ENCODE measurements around the gene PRKCE.

DNA sequence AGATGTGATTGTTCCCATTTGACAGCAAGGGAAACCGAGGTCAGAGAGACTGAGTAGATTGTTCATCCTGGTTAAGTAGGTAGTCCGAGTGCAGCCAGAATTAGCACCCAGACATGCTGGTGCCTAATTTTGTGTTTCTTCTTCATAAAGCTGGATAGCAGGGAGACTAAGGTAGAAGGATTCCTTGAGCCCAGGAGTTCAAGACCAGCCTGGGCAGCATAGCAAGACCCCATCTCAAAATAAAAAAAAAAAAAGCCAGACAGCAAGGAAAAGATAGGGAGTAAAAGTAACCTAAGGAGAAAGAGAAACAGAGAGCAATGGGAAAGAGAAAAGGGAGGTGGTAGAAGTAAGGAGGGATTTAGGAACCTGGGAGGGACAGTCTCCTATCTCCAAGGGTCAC, 120.6 kb downstream of the PRKCE start:
- TF ChIP-seq, protein P1, sequence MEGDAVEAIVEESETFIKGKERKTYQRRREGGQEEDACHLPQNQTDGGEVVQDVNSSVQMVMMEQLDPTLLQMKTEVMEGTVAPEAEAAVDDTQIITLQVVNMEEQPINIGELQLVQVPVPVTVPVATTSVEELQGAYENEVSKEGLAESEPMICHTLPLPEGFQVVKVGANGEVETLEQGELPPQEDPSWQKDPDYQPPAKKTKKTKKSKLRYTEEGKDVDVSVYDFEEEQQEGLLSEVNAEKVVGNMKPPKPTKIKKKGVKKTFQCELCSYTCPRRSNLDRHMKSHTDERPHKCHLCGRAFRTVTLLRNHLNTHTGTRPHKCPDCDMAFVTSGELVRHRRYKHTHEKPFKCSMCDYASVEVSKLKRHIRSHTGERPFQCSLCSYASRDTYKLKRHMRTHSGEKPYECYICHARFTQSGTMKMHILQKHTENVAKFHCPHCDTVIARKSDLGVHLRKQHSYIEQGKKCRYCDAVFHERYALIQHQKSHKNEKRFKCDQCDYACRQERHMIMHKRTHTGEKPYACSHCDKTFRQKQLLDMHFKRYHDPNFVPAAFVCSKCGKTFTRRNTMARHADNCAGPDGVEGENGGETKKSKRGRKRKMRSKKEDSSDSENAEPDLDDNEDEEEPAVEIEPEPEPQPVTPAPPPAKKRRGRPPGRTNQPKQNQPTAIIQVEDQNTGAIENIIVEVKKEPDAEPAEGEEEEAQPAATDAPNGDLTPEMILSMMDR (IDR thresholded peaks at IDR 0.05) = no peak
- TF ChIP-seq POLR2A (IDR thresholded peaks at IDR 0.05) = no peak
